ENCODE results near the gene PAPSS1.
"Not testable (repeated sequence)": the region's sequence is repeated elsewhere in the genome, so short reads cannot be mapped to it uniquely, and the experiment has no call there.

PAPSS1 gene

GRCh38 chr4:107726131-107726925, 6.3 kb upstream of the PAPSS1 start:
- not testable (repeated sequence) for DNase-seq (ENCODE audit: low read depth)

- DNase-seq (ENCODE audit: low read depth) = no peak
Measured at GRCh38 chr4:107725281-107725859, 5.3 kb upstream of the PAPSS1 start.

GRCh38 chr4:107723331-107723730, 3.3 kb upstream of the PAPSS1 start:
- DNase-seq (ENCODE audit: low read depth) = not testable (repeated sequence)

- no peak for DNase-seq (ENCODE audit: low read depth)
Measured at GRCh38 chr4:107721436-107722100, 1.5 kb upstream of the PAPSS1 start.

- DNase-seq (ENCODE audit: low read depth) = peak; percentile 14
Measured at GRCh38 chr4:107719207-107719921, 670 bp downstream of the PAPSS1 start.

GRCh38 chr4:107718351-107718965, 1.6 kb downstream of the PAPSS1 start:
- peak; percentile 86 for DNase-seq (ENCODE audit: low read depth)

GRCh38 chr4:107714256-107714655, 5.8 kb downstream of the PAPSS1 start:
- DNase-seq (ENCODE audit: low read depth) = no peak

- DNase-seq (ENCODE audit: low read depth) = no peak
Measured at GRCh38 chr4:107712236-107712635, 7.8 kb downstream of the PAPSS1 start.

- DNase-seq (ENCODE audit: low read depth) = no peak
Measured at GRCh38 chr4:107711831-107712230, 8.2 kb downstream of the PAPSS1 start.

GRCh38 chr4:107710493-107711459, 9.3 kb downstream of the PAPSS1 start:
- no peak for DNase-seq (ENCODE audit: low read depth)

- no peak for DNase-seq (ENCODE audit: low read depth)
Measured at GRCh38 chr4:107709916-107710315, 10.1 kb downstream of the PAPSS1 start.

GRCh38 chr4:107708225-107708624, 11.8 kb downstream of the PAPSS1 start:
- no peak for DNase-seq (ENCODE audit: low read depth)

- no peak for DNase-seq (ENCODE audit: low read depth)
Measured at GRCh38 chr4:107705742-107706556, 14.1 kb downstream of the PAPSS1 start.

GRCh38 chr4:107701565-107701964, 18.5 kb downstream of the PAPSS1 start:
- no peak for DNase-seq (ENCODE audit: low read depth)

GRCh38 chr4:107699466-107700206, 20.4 kb downstream of the PAPSS1 start:
- DNase-seq (ENCODE audit: low read depth) = no peak

GRCh38 chr4:107696187-107696586, 23.8 kb downstream of the PAPSS1 start:
- DNase-seq (ENCODE audit: low read depth) = not testable (repeated sequence)

GRCh38 chr4:107693132-107693531, 26.9 kb downstream of the PAPSS1 start:
- no peak for DNase-seq (ENCODE audit: low read depth)

- DNase-seq (ENCODE audit: low read depth) = no peak
Measured at GRCh38 chr4:107692202-107692601, 27.8 kb downstream of the PAPSS1 start.

- no peak for DNase-seq (ENCODE audit: low read depth)
Measured at GRCh38 chr4:107691378-107691777, 28.7 kb downstream of the PAPSS1 start.
